ENCODE data around the gene SUPT7L. TPM values are rescaled to one million over a fixed set of nuclear protein-coding genes. Genes with fewer than 3 reads are reported as not detected.

The SUPT7L gene
- polyA plus RNA-seq, 1 donor from 2014 or later, result 15.4 TPM

Other genes starting within 250 kb of the SUPT7L start
- gene NRBP1, start 235.0 kb downstream of the SUPT7L start, polyA plus RNA-seq, result 69.2 TPM
- gene KRTCAP3, start 221.2 kb downstream of the SUPT7L start, polyA plus RNA-seq, result 1.6 TPM
- gene IFT172, start 173.9 kb downstream of the SUPT7L start, polyA plus RNA-seq, result 1.9 TPM
- not detected for gene FNDC4, start 168.4 kb downstream of the SUPT7L start, polyA plus RNA-seq
- gene GCKR, start 166.8 kb downstream of the SUPT7L start, polyA plus RNA-seq, result not detected
- 27.6 TPM for gene ZNF512, start 80.6 kb downstream of the SUPT7L start, polyA plus RNA-seq
- 2.5 TPM for gene CCDC121, start 34.6 kb downstream of the SUPT7L start, polyA plus RNA-seq
- gene GPN1, start 34.6 kb downstream of the SUPT7L start, polyA plus RNA-seq, result 46.4 TPM
- 20.7 TPM for gene SLC4A1AP, start 275 bp upstream of the SUPT7L start, polyA plus RNA-seq
- gene MRPL33, start 108.1 kb upstream of the SUPT7L start, polyA plus RNA-seq, result 176 TPM
- gene RBKS, start 226.8 kb upstream of the SUPT7L start, polyA plus RNA-seq, result 7.5 TPM
- gene BABAM2, start 227.1 kb upstream of the SUPT7L start, polyA plus RNA-seq, result 57.9 TPM

Data from IgD-negative memory B cell (primary cell).